Loucy (cell line): ENCODE results near the gene SERINC2.

ENCODE experiments used
- H2AFZ ChIP-seq: fragments of 200-600 bp; sonication (generic); 2 replicates; pipeline ENCODE4 v1.6.0; 2016; ENCODE audit warnings: antibody characterized with exemption, mild to moderate bottlenecking, low read length, moderate library complexity
- H3F3A ChIP-seq: fragments of 200-600 bp; 2 replicates; pipeline ENCODE4 v1.6.0; 2016; ENCODE audit warnings: antibody characterized with exemption, low read depth, mild to moderate bottlenecking
- H3K27me3 ChIP-seq: fragments of 200-600 bp; sonication (generic); 2 replicates; pipeline ENCODE4 v1.6.1; 2014; ENCODE audit warnings: low read length, mild to moderate bottlenecking; ENCODE audit not compliant: insufficient read depth, poor library complexity, severe bottlenecking
- H3K36me3 ChIP-seq: fragments of 200-600 bp; sonication (generic); 2 replicates; pipeline ENCODE4 v1.6.1; 2016; ENCODE audit warnings: low read length; ENCODE audit not compliant: insufficient read depth
- H3K4me1 ChIP-seq: fragments of 200-600 bp; sonication (generic); 2 replicates; pipeline ENCODE4 v1.5.1; 2014; ENCODE audit warnings: low read length, mild to moderate bottlenecking; ENCODE audit not compliant: insufficient read depth, poor library complexity, severe bottlenecking
- H3K4me2 ChIP-seq: fragments of 200-600 bp; sonication (generic); 2 replicates; pipeline ENCODE4 v1.6.0; 2014; ENCODE audit warnings: antibody characterized with exemption, low read length, low read depth, mild to moderate bottlenecking; ENCODE audit not compliant: poor library complexity, severe bottlenecking
- H3K4me3 ChIP-seq: fragments of 200-600 bp; sonication (generic); 2 replicates; pipeline ENCODE4 v1.5.1; 2014; ENCODE audit warnings: low read length, mild to moderate bottlenecking, mixed read lengths; ENCODE audit not compliant: poor library complexity, severe bottlenecking
- H3K79me2 ChIP-seq: fragments of 200-600 bp; sonication (generic); 2 replicates; pipeline ENCODE4 v1.6.1; 2014; ENCODE audit warnings: low read length; ENCODE audit not compliant: insufficient read depth
- H3K9ac ChIP-seq: fragments of 200-600 bp; sonication (generic); 2 replicates; pipeline ENCODE4 v1.6.0; 2014; ENCODE audit warnings: mild to moderate bottlenecking, low read depth, low read length, moderate library complexity; ENCODE audit not compliant: poor library complexity, severe bottlenecking
- H3K9me2 ChIP-seq: fragments of 200-600 bp; sonication (generic); replicated peaks from 2 replicates; pipeline ENCODE4 v1.6.1; 2016; ENCODE audit warnings: low read depth, low read length, mixed read lengths
- H3K9me3 ChIP-seq: fragments of 200-600 bp; sonication (generic); 2 replicates; pipeline ENCODE4 v1.6.1; 2014; ENCODE audit warnings: mild to moderate bottlenecking, antibody characterized with exemption, low read length, low read depth; ENCODE audit not compliant: insufficient read depth
- H4K20me1 ChIP-seq: fragments of 200-600 bp; sonication (generic); 2 replicates; pipeline ENCODE4 v1.6.0; 2014; ENCODE audit warnings: antibody characterized with exemption, low read length, mild to moderate bottlenecking; ENCODE audit not compliant: insufficient read depth, poor library complexity, severe bottlenecking
- EZH2phosphoT487 ChIP-seq: fragments of 200-600 bp; IDR thresholded peaks from 2 replicates; pipeline ENCODE4 v1.6.1; 2018; ENCODE audit warnings: antibody characterized with exemption, mild to moderate bottlenecking, moderate library complexity, borderline replicate concordance
- TF ChIP-seq, protein P1 (sequence below): fragments of 200-600 bp; sonication (generic); conservative IDR thresholded peaks from 2 replicates; pipeline ENCODE4 v1.5.1; 2014; ENCODE audit warnings: mild to moderate bottlenecking, antibody characterized with exemption, low read length

Gene SERINC2

DNA sequence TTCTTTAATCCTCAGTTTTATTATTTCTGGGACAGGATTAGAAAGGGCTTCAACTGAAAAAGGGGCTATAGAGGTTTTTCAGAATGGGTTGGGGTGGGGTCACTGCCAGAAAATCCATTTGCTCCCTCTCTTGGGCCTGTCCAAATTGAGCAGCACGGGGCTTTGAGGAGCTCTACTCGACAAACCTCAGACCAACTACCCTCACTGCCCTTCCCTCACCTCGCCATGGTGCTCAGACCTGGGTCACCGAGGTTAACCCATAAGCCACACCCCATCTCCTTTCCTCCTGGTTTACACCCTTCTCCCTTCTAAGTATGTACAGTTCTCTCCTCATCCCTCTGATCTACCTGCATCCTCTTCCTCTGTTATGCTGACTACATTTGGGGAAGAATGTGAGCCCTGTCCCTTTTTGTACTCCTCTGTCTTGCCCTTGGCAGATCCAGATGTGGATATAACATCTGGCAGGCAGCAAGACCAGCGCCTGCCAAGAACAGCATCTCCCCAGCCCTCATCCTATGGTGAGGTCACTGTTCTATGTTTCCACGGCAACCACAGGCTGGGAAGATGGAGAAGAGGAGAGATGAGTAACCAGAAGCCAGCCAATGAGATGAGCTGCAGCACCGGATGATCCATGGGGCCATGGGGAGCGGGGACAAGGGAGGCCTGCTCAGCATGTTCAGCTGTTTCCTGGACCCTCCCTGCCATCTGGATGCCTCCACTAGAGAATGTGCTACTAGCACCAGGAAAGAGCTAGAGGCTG, 36.5 kb upstream of the SERINC2 start:
- no peaks in the 10 kb centered on the region for H3K27me3 ChIP-seq
- H3K36me3 ChIP-seq, result no peaks in the 10 kb centered on the region
- H4K20me1 ChIP-seq, result no peaks in the 10 kb centered on the region
- H3K4me3 ChIP-seq, result no peak overlapping the region
- no peaks in the 10 kb centered on the region for H3K9me3 ChIP-seq
- H3K4me1 ChIP-seq, result no peaks in the 10 kb centered on the region
- no peak overlapping the region for H2AFZ ChIP-seq
- no peaks in the 10 kb centered on the region for H3K9me2 ChIP-seq
- no peak overlapping the region for H3K4me2 ChIP-seq
- H3K79me2 ChIP-seq, result no peaks in the 10 kb centered on the region
- no peak overlapping the region for H3K9ac ChIP-seq
- TF ChIP-seq, protein P1, sequence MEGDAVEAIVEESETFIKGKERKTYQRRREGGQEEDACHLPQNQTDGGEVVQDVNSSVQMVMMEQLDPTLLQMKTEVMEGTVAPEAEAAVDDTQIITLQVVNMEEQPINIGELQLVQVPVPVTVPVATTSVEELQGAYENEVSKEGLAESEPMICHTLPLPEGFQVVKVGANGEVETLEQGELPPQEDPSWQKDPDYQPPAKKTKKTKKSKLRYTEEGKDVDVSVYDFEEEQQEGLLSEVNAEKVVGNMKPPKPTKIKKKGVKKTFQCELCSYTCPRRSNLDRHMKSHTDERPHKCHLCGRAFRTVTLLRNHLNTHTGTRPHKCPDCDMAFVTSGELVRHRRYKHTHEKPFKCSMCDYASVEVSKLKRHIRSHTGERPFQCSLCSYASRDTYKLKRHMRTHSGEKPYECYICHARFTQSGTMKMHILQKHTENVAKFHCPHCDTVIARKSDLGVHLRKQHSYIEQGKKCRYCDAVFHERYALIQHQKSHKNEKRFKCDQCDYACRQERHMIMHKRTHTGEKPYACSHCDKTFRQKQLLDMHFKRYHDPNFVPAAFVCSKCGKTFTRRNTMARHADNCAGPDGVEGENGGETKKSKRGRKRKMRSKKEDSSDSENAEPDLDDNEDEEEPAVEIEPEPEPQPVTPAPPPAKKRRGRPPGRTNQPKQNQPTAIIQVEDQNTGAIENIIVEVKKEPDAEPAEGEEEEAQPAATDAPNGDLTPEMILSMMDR, result no peak
- TF ChIP-seq EZH2phosphoT487, result no peak
- no peaks in the 10 kb centered on the region for H3F3A ChIP-seq

DNA sequence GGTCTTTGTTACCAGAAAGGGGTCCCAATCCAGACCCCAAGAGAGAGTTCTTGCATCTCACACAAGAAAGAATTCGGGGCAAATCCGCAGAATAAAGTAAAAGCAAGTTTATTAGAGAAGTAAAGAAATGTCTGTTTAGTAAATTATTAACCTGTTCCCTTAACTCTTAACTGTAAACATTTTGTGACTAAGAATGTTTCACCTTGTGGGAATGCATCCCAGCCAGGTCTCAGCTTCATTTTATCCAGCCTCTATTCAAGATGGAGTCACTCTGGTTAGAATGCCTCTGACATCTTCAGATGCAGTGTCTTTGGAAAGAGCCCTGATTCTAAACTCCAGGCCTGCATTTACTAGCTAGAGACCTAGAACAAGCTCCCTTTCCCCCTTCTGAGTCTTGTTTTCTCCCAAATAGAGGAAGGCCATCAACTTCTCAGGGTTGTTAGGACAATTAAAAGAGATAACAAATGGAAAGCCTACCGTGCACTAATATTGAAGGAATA, 35.6 kb upstream of the SERINC2 start:
- Histone ChIP-seq H3K4me2 (no peak overlapping the region), H3F3A (no peaks in the 10 kb centered on the region), H4K20me1 (no peaks in the 10 kb centered on the region), H3K27me3 (no peaks in the 10 kb centered on the region), H3K9me3 (no peaks in the 10 kb centered on the region), H3K9ac (no peak overlapping the region), H3K9me2 (no peaks in the 10 kb centered on the region), H3K79me2 (no peaks in the 10 kb centered on the region), H3K36me3 (no peaks in the 10 kb centered on the region), H3K4me3 (no peak overlapping the region), H3K4me1 (no peaks in the 10 kb centered on the region), H2AFZ (no peak overlapping the region)
- TF ChIP-seq, protein P1, result no peak
- TF ChIP-seq EZH2phosphoT487, result no peak

DNA sequence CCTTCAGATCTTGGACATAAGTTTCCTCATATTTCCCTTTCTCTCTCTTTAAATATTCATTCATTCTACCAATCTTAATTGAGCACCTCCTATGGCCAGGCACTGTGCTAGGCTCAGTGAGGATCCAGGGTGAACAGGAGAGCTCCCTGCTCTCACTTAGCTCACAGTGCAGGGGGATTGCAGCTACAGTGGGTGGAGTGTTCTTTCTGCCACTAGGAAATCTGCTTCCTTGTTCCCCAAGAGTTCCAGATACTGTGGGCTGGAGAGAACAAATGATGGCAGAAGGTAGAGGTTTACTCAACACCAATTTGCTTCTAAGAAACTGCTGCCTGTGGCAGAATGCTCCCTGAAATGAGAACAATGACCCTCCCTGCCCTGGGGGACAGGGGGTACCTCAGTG, 35.0 kb upstream of the SERINC2 start:
- H3F3A ChIP-seq, result no peaks in the 10 kb centered on the region
- H3K79me2 ChIP-seq, result no peaks in the 10 kb centered on the region
- no peak overlapping the region for H2AFZ ChIP-seq
- no peak overlapping the region for H3K4me3 ChIP-seq
- H3K4me2 ChIP-seq, result no peak overlapping the region
- no peaks in the 10 kb centered on the region for H3K9me2 ChIP-seq
- no peaks in the 10 kb centered on the region for H3K36me3 ChIP-seq
- TF ChIP-seq EZH2phosphoT487, result no peak
- TF ChIP-seq, protein P1, result no peak
- no peak overlapping the region for H3K9ac ChIP-seq
- H3K4me1 ChIP-seq, result no peaks in the 10 kb centered on the region
- no peaks in the 10 kb centered on the region for H3K9me3 ChIP-seq
- H4K20me1 ChIP-seq, result no peaks in the 10 kb centered on the region
- H3K27me3 ChIP-seq, result no peaks in the 10 kb centered on the region
